HL-60/S4 treated with retinoic acid at 250 ng/mL for 4 days and 3 days (cell line): ENCODE data around the gene CCNG1.
"Not testable (repeated sequence)": the region's sequence is repeated elsewhere in the genome, so short reads cannot be mapped to it uniquely, and the experiment has no call there.

Experiments
- in situ Hi-C: fragments of 300-500 bp; cut with MboI; formaldehyde crosslinking; loops from 2 replicates; pipeline ENCODE4 v1.7.0; 2022; ENCODE audit warnings: low sequenced_read_pairs

The CCNG1 gene, protein sequence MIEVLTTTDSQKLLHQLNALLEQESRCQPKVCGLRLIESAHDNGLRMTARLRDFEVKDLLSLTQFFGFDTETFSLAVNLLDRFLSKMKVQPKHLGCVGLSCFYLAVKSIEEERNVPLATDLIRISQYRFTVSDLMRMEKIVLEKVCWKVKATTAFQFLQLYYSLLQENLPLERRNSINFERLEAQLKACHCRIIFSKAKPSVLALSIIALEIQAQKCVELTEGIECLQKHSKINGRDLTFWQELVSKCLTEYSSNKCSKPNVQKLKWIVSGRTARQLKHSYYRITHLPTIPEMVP

DNA sequence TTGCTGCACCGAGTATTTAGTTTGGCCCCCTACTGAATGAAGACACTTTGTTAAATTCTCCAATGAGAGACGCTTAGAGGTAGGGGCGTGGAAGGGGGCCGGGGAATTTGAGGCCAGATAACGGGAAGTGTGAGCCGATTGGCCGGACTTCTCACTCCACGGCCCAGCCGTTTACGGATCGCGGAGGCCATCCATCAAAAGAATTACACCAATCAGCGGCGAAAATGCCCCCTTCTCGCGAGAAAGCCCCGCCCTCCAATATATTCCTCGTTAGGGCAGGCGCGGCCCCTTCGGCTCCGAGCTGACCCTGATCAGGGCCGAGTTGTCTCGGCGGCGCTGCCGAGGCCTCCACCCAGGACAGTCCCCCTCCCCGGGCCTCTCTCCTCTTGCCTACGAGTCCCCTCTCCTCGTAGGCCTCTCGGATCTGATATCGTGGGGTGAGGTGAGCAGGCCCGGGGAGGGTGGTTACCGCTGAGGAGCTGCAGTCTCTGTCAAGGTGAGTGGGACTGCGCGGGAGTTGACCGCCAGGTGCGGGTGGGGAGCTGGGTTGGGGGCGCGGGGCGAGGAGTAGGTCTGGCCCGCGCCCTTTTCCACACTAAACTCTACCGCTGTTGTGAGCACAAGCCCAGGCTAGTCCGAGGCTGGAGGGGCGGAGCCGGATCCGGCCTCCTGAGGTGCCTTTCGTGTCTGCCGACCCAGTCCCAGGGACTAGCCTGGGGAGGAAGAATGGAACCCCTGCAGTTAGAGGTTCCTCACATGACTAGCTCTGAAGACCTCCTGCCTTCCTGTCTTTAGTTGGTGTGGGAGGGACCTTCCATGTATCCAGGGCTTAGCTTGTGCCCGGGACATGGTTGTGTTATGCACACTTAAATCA is at the start of gene CCNG1:
CCNG1 (plus strand) TSS at position 287 of the 874 bp plus-strand sequence. CDS start 1,662 bp downstream, outside the sequence.
- in situ Hi-C loops, result no loop called here

DNA sequence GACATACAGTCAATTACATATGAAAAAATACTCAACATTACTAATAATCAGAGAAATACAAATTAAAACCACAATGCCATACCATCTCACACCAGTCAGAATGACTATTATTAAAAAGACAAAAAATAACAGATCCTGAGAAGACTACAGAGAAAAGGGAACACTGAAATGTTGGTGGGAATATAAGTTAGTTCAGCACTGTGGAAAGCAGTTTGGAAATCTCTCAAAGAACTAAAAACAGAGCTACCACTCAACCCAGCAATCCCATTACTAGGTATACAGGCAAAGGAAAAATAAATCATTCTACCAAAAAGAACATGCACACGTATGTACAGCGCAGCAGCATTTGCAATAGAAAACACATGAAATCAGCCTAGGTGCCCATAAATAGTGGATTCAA is 41.6 kb upstream of the CCNG1 start:
- in situ Hi-C loops, result no loop called here

DNA sequence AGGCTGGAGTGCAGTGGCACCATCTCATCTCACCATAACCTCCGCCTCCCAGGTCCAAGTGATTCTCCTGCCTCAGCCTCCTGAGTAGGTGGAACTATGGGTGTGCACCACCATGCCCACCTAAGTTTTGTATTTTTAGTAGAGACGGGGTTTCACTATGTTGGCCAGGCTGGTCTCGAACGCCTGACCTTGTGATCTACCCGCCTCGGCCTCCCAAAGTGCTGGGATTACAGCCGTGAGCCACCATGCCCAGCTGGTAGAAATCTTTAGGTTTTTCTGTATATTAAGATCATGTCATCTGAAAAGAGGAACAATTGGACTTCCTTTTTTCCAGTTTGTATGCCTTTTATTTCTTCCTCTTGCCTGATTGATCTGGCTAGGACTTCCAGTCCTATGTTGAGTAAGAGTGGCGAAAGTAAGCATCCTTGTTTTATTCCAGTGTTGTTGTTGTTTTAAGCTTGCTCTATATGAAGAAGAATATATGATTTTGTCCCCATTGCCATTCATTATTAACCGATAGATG is 40.5 kb upstream of the CCNG1 start:
- in situ Hi-C loops, result not testable (repeated sequence)

DNA sequence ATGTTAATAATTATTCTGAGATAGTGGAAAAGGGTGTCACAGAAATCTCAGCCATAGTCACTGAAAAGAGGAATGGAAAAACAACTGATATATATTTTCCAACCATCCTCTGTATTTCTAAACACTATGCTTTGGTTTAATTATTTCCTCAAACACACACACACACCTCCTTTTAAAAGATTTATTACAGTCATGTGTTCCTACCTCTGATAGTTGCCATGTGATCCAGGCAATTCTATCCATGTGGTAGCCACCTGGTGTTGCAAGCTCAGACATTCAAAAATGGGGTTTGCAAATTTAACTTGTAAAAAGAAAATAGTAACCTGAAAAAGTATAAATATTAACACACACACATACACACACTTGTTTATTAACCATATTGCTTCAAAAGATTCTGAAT is 40.0 kb upstream of the CCNG1 start:
- in situ Hi-C loops, result no loop called here

DNA sequence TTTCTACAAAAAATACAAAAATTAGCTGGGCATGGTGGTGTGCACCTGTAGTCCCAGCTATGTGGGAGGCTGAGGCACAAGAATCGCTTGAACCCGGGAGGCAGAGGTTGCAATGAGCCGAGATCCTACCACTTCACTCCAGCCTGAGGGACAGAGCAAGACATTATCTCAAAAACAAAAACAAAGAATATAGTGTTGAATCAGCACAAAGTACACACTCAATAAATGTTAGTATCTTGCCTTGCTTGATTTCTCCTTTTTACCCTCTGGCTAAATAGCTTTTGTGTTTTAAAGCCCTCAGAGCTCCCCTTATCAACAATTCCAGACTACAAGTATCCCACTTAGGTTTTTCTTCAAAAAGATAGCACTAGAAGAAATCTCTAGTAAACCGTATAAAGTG is 37.5 kb upstream of the CCNG1 start:
- in situ Hi-C loops, result no loop called here

DNA sequence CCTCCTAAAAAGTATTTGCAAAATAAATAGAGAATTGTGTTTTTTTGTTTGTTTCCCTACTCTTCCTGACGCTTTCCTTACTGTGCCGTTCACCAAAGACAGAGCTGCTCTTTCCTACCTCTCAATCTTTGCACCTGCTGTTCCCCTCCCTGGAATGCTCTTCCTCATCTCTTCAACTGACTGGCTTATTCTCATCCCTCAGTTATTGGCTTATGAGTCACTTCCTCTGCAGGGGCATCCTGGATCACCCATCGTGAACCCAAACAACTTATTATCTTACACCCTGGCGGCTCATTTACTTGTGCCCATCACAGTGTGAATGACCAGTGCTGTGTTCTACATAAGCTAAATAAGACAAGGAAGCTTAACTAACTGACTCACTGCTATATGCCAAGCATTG is 36.1 kb upstream of the CCNG1 start:
- in situ Hi-C loops, result no loop called here

DNA sequence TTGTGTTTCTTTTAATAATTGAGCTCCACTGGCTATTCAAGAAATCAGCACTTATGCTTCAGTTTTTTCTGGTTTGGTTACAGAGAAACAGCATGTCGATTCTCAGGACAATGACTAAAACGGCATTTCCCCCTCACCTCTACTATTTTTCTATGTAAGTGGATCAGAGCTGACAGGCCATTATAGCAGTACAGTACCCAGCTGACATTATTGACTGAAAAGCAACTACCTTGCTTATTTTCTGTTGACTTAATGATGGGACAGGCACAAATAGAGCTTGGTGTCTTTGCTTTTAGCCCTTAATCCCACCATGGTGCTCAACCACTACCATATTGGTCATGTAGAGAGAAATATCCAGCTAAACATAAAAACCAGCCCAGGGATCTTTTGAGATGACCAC is 35.4 kb upstream of the CCNG1 start:
- in situ Hi-C loops, result no loop called here

DNA sequence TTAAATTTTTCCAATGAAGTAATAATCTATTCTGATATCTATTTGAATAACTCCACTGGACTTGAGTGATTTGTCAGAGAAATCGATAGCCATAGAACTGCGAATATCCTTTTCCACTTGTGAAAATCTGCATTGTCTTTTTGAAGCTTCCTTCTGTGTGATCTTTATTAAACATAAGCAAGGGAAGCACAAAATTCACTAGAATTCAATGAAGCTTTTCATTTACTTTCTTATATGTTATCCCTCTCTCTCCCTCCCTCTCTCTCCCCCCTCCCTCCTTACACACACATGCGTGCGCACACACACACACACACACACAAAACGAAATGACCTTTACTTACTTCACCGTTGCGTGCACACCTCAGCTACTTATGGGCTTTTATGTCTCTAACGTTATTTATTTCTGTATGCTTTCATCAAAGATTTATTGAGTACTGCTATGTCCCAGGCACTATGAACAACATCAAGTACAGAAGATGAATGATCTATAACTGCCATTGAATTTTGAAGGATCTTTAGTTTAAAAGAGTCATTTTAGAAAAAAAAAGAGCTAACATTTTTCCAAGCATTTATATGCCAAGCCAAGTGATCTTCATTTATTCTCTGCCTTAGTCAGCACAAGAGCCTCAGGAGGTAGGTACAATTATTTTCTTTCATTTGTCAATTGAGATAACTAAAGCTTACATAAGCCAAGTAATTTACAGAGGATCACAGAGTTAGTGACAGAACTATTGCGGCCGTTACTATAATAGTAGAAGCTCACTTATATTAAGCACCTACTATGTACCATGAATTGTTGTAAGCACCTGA is 32.8 kb upstream of the CCNG1 start:
- in situ Hi-C loops, result no loop called here

DNA sequence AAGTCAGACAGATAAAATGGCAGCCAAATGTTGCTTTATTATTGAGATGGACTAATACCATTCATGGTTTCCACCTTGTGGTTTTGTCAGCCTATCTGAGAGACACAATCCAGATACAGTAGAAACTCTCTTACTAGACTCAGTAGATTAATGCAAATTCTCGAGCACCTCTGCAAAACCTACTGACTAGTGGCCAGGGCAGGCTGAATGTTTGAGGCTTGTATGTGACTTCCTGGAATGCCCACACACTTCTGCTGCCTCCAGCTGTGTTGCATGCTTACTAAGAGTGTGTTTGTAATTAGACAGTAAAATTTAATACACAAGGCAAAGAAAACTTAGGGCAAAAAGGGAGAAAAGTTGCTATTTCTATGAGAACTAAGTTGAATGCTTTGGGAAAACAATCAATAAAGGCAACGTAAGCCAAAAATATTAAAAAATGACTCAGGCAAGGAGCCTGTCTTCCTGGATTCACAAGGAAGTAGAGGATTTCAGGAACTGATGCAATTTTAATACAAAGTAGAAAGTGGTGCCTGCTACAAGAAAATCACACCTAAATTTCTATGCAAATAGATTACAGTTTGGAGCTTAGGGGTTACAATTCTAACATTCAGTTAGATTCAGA is 30.2 kb upstream of the CCNG1 start:
- in situ Hi-C loops, result no loop called here

DNA sequence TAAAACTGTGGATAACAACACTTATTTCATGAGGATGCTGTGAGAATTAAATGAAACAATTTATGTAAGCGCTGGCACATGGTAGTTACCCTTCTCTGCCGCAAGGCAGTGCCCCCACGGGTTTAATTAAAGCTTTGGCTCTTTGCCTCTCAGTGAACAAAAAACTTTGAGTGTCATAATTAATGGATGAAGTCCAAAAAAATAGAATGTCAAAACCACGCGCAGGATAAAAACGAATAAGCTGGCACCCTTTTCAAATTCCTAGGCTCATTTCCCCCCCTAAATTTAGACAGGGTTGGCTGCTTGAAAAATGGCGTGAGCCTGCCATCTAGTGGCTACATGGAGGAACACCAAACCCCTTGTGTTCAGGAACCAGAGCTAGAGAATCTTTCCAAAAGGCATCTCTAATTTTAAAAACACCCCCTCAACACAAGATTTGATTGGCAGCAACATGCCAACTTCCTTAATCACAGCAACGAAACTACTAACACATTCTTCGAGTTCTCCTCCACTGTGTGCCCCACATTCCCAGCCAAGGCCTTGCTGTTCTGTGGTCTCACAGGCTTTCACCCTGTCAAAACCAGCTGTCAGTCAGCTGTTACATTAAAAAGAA is 29.0 kb upstream of the CCNG1 start:
- in situ Hi-C loops, result no loop called here

DNA sequence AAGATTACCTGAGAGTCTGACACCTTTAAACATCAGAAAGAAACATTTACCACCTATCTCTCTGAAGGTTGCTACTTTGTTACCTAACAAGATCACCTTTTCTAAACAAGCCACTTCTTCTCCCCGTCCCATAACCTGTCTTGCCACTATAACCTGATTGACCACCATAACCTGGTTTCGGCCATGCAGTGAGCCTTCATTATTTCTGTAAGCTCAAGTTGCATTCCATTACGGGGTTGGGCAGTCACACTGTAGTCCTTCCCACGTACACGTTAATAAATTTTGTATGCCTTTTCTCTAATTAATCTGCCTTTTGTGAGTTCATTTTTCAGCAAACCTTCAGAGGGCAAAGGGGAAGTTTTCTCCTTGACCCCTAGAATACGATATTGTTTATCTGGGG is 28.0 kb upstream of the CCNG1 start:
- in situ Hi-C loops, result no loop called here

DNA sequence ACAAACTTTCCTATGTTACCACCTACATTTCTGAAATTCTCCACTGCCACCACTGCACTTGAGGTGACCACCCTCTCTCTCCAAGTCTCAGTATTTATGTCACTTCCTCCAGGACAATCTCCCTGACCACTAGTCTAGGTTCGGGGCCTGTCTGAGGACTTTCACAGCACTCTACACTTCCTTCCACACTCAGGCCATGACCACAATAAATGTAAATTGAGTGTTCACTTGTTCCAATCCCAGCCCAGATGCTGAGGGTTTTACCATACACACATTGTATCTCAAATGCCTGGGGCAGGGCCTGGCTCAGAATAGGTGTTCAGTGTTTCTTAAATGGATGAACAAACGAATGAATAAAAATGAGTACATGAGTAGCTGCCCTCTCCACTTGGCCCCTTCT is 26.9 kb upstream of the CCNG1 start:
- in situ Hi-C loops, result no loop called here

DNA sequence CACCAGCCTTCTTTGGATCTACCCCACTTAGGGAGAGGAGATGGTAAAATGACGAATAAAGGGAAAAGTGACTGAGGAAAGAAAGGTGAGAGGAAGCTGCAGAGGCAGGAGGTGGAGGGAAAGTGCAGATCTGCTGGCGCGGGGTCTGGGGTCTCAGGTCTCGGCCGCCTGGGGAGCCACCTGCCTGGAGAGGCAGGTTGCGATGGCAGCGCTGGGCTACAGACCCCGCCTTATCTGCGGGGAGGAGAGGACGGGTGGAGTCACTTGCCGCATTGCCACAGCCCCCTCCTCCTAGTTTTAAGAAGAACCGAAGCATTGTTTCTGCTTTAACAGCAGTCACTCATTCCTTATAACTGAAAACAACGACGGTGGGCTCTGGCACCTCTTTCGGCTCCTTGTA is 21.7 kb upstream of the CCNG1 start:
- in situ Hi-C loops, result not testable (repeated sequence)

DNA sequence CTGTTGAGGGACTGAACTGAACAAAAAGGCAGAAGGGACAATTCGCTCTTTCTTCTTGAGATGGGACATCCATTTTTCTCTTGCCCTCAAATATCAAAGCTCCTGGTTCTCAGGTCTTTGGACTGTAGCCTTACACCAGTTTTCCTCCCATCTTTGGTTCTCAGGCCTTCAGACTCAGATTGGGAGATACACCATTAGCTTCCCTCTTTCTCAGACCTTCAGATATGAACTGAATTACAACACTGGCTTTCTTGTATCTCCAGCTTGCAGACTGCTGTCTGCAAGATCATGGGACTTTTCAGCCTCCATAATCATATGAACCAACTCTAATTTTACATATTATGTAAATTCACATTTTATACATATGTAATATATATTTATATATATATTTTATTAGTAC is 12.6 kb upstream of the CCNG1 start:
- in situ Hi-C loops, result no loop called here

DNA sequence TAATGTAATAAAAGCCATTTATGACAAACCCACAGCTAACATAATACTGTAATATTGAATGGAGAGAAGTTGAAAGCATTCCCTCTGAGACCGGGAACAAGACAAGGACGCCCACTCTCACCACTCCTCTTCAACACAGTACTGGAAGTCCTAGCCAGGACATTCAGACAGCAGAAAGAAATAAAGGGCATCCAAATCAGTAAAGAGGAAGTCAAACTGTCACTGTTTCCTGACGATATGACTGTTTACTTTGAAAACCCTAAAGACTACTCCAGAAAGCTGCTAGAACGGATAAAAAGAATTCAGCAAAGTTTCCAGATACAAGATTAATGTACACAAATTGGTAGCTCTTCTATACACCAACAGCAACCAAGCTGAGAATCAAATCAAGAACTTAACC is 11.3 kb upstream of the CCNG1 start:
- in situ Hi-C loops, result not testable (repeated sequence)

DNA sequence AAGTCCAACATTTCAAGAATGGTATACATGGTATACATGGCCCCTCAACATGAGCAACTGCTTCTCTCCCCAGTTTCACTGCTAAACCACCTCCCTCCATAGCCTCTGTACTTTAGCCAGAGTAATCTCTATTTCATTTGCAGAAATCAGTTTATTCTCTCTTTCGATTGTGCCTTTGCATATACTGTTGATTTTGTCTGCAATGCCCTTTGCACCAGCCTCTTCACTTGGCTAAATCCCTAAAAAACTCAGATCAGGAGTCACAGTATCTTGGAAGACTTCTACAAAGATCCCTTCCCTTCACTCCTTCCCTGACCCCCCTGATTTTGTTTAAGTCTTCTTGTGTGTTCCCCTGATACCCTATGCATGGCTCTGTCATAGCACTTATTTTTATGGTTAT is 4.9 kb upstream of the CCNG1 start:
- in situ Hi-C loops, result no loop called here

DNA sequence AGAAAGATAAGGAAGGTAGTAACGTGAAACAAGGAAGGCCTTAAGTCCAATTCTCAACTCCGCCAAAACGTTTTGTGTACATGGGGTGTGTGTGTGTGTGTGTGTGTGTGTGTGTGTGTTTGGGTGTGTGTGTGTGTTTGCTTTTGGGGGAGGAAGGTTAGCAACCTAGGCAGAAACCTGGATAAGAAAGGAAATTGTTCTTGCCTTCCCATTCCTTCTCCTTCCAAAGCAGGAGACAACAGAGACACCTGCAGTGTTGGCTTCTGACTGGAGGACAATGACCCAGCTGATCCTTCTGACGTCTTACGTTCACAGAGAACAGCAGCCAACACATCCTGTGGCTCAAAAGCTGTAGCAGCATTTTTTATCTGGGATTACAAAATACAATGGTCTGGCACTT is 4.1 kb upstream of the CCNG1 start:
- in situ Hi-C loops, result no loop called here

DNA sequence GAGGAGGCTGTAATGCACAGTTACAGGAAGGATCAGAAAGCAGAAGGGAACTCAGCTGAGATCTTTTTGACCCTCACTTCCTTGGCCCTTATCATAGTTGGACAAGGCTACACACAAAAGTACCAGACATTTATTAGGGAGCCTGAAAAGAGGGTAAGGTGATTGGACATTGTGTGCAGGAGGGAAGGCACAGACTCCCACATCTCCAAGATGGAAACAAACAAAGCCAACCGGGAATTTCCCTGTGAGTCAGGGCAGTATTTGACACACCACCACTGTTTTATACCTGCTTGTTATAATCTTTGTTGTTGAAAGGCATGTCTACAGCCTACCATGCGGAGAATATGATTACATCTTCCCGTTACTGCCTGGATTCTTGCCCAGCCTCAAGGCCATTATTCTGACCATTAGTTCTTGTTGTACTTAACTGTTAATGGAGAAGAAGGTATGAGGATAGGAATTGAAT is 3.0 kb upstream of the CCNG1 start:
- in situ Hi-C loops, result no loop called here

DNA sequence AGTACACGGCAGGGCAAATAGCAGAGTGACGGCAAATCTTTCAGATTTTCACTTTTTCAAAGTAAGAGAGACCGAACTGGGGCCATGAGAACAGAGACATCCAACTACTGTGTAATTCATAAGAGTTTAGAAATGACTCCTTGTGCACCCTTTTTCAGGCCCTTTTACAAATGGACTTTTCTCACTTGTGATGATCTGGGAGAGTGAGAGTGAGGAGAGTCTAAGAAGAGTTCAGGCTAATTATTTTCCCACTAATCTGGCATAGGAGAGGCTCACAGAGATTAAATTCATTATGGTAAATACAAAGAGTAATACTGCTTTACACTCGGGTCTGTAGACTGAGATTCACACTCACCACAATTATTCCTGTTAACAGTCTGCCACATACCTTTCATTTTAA is 880 bp upstream of the CCNG1 start:
- in situ Hi-C loops, result no loop called here

DNA sequence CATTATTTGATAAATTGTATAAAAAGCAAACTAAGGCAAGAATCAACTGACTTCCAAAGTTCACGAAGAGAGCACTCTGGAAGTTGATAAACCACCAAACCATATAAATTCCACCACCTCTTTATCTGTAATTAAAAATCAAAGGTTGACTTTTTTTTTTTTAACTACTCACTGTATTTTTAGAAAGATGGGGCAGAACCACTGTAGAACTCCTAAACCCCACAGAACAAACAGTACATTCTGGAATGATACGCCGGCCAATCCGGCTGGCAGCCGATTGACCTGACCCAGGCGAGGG is 435 bp upstream of the CCNG1 start:
- in situ Hi-C loops, result no loop called here

DNA sequence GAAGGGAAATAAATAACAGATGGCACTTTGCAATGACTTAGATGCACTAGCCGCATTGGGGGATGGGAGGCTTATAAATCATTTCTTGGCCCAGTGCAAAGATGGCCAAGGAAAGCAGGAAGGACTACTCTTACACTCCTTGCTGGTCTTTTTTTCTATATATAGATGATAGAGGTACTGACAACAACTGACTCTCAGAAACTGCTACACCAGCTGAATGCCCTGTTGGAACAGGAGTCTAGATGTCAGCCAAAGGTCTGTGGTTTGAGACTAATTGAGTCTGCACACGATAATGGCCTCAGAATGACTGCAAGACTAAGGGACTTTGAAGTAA is 1.7 kb downstream of the CCNG1 start:
- in situ Hi-C loops, result no loop called here
